ENCODE data around the gene NAALADL2. TPM values are rescaled to one million over a fixed set of nuclear protein-coding genes. Genes with fewer than 3 reads are reported as not detected.
"Not testable (repeated sequence)": the region's sequence is repeated elsewhere in the genome, so short reads cannot be mapped to it uniquely, and the experiment has no call there.

Gene NAALADL2
- total and polyA plus RNA-seq, 2 donors = 0.68 to 4.9 TPM

GRCh38 chr3:175748087-175748730, 889.1 kb downstream of the NAALADL2 start:
- Histone ChIP-seq H3K9me3 (ENCODE audit: control insufficient read depth in 2 of 2, insufficient read depth in 1 of 2, low read length in 1 of 2) (no peaks in the 10 kb centered on the region), H3K27ac (ENCODE audit: low read depth in 1 of 2, low read length in 1 of 2) (no peak overlapping the region), H3K4me3 (ENCODE audit: low read length in 2 of 2) (no peak overlapping the region), H3K36me3 (ENCODE audit: control insufficient read depth in 2 of 2, insufficient read depth in 2 of 2, low read length in 1 of 2) (no peaks in the 10 kb centered on the region), H3K27me3 (ENCODE audit: control insufficient read depth in 2 of 2, insufficient read depth in 1 of 2, low read length in 1 of 2) (no peaks in the 10 kb centered on the region), H3K4me1 (ENCODE audit: control insufficient read depth in 2 of 2, insufficient read depth in 2 of 2, low read length in 2 of 2) (no peaks in the 10 kb centered on the region)
- no peak for DNase-seq (ENCODE audit: low read depth in 6 of 9, low spot score in 9 of 9)
- 96% methylated on average over 3 of the region's 3 CpGs for WGBS

- Histone ChIP-seq H3K36me3 (ENCODE audit: control insufficient read depth in 2 of 2, insufficient read depth in 2 of 2, low read length in 1 of 2) (no peaks in the 10 kb centered on the region), H3K27me3 (ENCODE audit: control insufficient read depth in 2 of 2, insufficient read depth in 1 of 2, low read length in 1 of 2) (no peaks in the 10 kb centered on the region), H3K27ac (ENCODE audit: low read depth in 1 of 2, low read length in 1 of 2) (no peak overlapping the region), H3K4me1 (ENCODE audit: control insufficient read depth in 2 of 2, insufficient read depth in 2 of 2, low read length in 2 of 2) (no peaks in the 10 kb centered on the region), H3K9me3 (ENCODE audit: control insufficient read depth in 2 of 2, insufficient read depth in 1 of 2, low read length in 1 of 2) (no peaks in the 10 kb centered on the region), H3K4me3 (ENCODE audit: low read length in 2 of 2) (no peak overlapping the region)
- no peak for DNase-seq (ENCODE audit: low read depth in 6 of 9, low spot score in 9 of 9)
- 87% methylated on average over 2 of the region's 2 CpGs for WGBS
Measured at GRCh38 chr3:175749981-175750380, 890.8 kb downstream of the NAALADL2 start.

- H3K4me1 ChIP-seq (ENCODE audit: control insufficient read depth in 2 of 2, insufficient read depth in 2 of 2, low read length in 2 of 2) = no peaks in the 10 kb centered on the region
- no peaks in the 10 kb centered on the region for H3K27me3 ChIP-seq (ENCODE audit: control insufficient read depth in 2 of 2, insufficient read depth in 1 of 2, low read length in 1 of 2)
- no peak for DNase-seq (ENCODE audit: low read depth in 6 of 9, low spot score in 9 of 9)
- H3K27ac ChIP-seq (ENCODE audit: low read depth in 1 of 2, low read length in 1 of 2) = no peak overlapping the region
- 96% methylated on average over 2 of the region's 2 CpGs for WGBS
- no peak overlapping the region for H3K4me3 ChIP-seq (ENCODE audit: low read length in 2 of 2)
- no peaks in the 10 kb centered on the region for H3K36me3 ChIP-seq (ENCODE audit: control insufficient read depth in 2 of 2, insufficient read depth in 2 of 2, low read length in 1 of 2)
- H3K9me3 ChIP-seq (ENCODE audit: control insufficient read depth in 2 of 2, insufficient read depth in 1 of 2, low read length in 1 of 2) = no peaks in the 10 kb centered on the region
Measured at GRCh38 chr3:175751089-175751488, 892.0 kb downstream of the NAALADL2 start.

DNA sequence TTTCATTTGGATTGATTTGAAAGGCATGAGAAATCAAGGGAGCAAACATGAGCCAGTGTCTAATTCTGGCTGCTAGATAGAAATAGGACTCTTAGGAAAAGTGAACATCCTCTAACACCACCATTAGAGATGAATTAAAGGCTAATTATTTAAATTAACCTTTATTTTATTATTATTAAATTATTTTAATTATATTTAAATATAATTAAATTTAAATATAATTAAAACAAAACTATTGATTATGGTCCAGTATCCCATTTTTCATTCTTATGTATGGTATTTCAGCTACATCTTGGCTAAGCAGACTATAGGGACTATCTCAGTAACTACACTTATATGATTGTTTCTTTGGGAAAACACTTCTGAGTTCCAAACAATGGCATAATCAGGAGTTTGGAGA, 904.8 kb downstream of the NAALADL2 start:
- H3K36me3 ChIP-seq (ENCODE audit: control insufficient read depth in 2 of 2, insufficient read depth in 2 of 2, low read length in 1 of 2) = no peaks in the 10 kb centered on the region
- no peak overlapping the region for H3K27ac ChIP-seq (ENCODE audit: low read depth in 1 of 2, low read length in 1 of 2)
- H3K27me3 ChIP-seq (ENCODE audit: control insufficient read depth in 2 of 2, insufficient read depth in 1 of 2, low read length in 1 of 2) = no peaks in the 10 kb centered on the region
- no peak for DNase-seq (ENCODE audit: low read depth in 6 of 9, low spot score in 9 of 9)
- no peak overlapping the region for H3K4me3 ChIP-seq (ENCODE audit: low read length in 2 of 2)
- no peaks in the 10 kb centered on the region for H3K9me3 ChIP-seq (ENCODE audit: control insufficient read depth in 2 of 2, insufficient read depth in 1 of 2, low read length in 1 of 2)
- no peaks in the 10 kb centered on the region for H3K4me1 ChIP-seq (ENCODE audit: control insufficient read depth in 2 of 2, insufficient read depth in 2 of 2, low read length in 2 of 2)

DNA sequence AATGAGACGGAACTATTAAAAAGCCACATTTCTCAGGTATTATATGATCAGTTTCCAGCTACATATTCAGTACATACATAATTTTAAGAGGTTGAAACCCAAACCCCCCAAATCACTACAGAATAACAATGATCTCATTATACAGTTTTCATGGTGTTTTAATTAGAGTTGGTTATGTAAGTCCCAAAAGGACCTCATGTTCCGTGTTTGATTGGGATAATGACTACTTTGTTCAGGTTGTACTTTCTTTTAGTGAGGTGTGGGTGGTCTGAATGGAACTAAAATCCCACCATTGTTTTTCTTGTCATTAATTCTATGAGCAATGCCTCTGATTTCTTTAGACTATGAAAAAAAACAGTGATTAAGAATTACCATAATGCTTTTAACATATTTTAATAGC, 905.6 kb downstream of the NAALADL2 start:
- Histone ChIP-seq H3K36me3 (ENCODE audit: control insufficient read depth in 2 of 2, insufficient read depth in 2 of 2, low read length in 1 of 2) (no peaks in the 10 kb centered on the region), H3K27me3 (ENCODE audit: control insufficient read depth in 2 of 2, insufficient read depth in 1 of 2, low read length in 1 of 2) (no peaks in the 10 kb centered on the region), H3K4me1 (ENCODE audit: control insufficient read depth in 2 of 2, insufficient read depth in 2 of 2, low read length in 2 of 2) (no peaks in the 10 kb centered on the region), H3K27ac (ENCODE audit: low read depth in 1 of 2, low read length in 1 of 2) (no peak overlapping the region), H3K9me3 (ENCODE audit: control insufficient read depth in 2 of 2, insufficient read depth in 1 of 2, low read length in 1 of 2) (no peaks in the 10 kb centered on the region), H3K4me3 (ENCODE audit: low read length in 2 of 2) (no peak overlapping the region)
- DNase-seq (ENCODE audit: low read depth in 6 of 9, low spot score in 9 of 9) = no peak
- 91% methylated on average over 2 of the region's 2 CpGs for WGBS

- H3K27ac ChIP-seq (ENCODE audit: low read depth in 1 of 2, low read length in 1 of 2) = no peak overlapping the region
- H3K9me3 ChIP-seq (ENCODE audit: control insufficient read depth in 2 of 2, insufficient read depth in 1 of 2, low read length in 1 of 2) = no peaks in the 10 kb centered on the region
- DNase-seq (ENCODE audit: low read depth in 6 of 9, low spot score in 9 of 9) = no peak
- H3K36me3 ChIP-seq (ENCODE audit: control insufficient read depth in 2 of 2, insufficient read depth in 2 of 2, low read length in 1 of 2) = no peaks in the 10 kb centered on the region
- no peak overlapping the region for H3K4me3 ChIP-seq (ENCODE audit: low read length in 2 of 2)
- H3K27me3 ChIP-seq (ENCODE audit: control insufficient read depth in 2 of 2, insufficient read depth in 1 of 2, low read length in 1 of 2) = no peaks in the 10 kb centered on the region
- no peaks in the 10 kb centered on the region for H3K4me1 ChIP-seq (ENCODE audit: control insufficient read depth in 2 of 2, insufficient read depth in 2 of 2, low read length in 2 of 2)
Measured at GRCh38 chr3:175770426-175770825, 911.3 kb downstream of the NAALADL2 start.

- WGBS = 89% methylated on average over 3 of the region's 3 CpGs
- no peak for DNase-seq (ENCODE audit: low read depth in 6 of 9, low spot score in 9 of 9)
Measured at GRCh38 chr3:175777495-175777894, 918.4 kb downstream of the NAALADL2 start.

DNA sequence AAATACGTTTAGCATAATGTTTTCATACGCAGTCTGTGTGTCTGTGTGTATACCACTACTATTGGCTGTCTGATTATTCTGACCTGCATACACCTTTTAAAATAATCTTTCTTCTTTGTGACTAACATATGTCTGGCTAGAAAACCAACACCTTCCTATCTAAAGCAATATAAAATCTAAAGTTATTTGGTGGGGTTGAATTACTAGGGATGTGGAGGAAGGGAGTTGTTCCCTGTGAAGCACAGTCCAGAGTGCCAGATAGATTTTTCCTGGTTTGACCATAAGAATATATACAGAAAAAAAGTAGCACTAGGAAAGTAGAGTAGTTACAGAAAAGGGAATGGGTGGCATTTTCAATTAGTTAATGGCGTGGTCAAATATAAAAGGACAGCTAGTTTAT, 918.8 kb downstream of the NAALADL2 start:
- no peak for DNase-seq (ENCODE audit: low read depth in 6 of 9, low spot score in 9 of 9)
- Histone ChIP-seq H3K4me3 (ENCODE audit: low read length in 2 of 2) (no peak overlapping the region), H3K36me3 (ENCODE audit: control insufficient read depth in 2 of 2, insufficient read depth in 2 of 2, low read length in 1 of 2) (no peaks in the 10 kb centered on the region), H3K27me3 (ENCODE audit: control insufficient read depth in 2 of 2, insufficient read depth in 1 of 2, low read length in 1 of 2) (no peaks in the 10 kb centered on the region), H3K4me1 (ENCODE audit: control insufficient read depth in 2 of 2, insufficient read depth in 2 of 2, low read length in 2 of 2) (no peaks in the 10 kb centered on the region), H3K27ac (ENCODE audit: low read depth in 1 of 2, low read length in 1 of 2) (no peak overlapping the region), H3K9me3 (ENCODE audit: control insufficient read depth in 2 of 2, insufficient read depth in 1 of 2, low read length in 1 of 2) (no peaks in the 10 kb centered on the region)
- WGBS = 95% methylated on average over 3 of the region's 3 CpGs

More at GRCh38 chr3:175777495-175777894, 918.4 kb downstream of the NAALADL2 start:
- Histone ChIP-seq H3K4me1 (ENCODE audit: control insufficient read depth in 2 of 2, insufficient read depth in 2 of 2, low read length in 2 of 2) (no peaks in the 10 kb centered on the region), H3K4me3 (ENCODE audit: low read length in 2 of 2) (no peak overlapping the region), H3K9me3 (ENCODE audit: control insufficient read depth in 2 of 2, insufficient read depth in 1 of 2, low read length in 1 of 2) (no peaks in the 10 kb centered on the region), H3K27me3 (ENCODE audit: control insufficient read depth in 2 of 2, insufficient read depth in 1 of 2, low read length in 1 of 2) (no peaks in the 10 kb centered on the region), H3K36me3 (ENCODE audit: control insufficient read depth in 2 of 2, insufficient read depth in 2 of 2, low read length in 1 of 2) (no peaks in the 10 kb centered on the region), H3K27ac (ENCODE audit: low read depth in 1 of 2, low read length in 1 of 2) (no peak overlapping the region)

DNA sequence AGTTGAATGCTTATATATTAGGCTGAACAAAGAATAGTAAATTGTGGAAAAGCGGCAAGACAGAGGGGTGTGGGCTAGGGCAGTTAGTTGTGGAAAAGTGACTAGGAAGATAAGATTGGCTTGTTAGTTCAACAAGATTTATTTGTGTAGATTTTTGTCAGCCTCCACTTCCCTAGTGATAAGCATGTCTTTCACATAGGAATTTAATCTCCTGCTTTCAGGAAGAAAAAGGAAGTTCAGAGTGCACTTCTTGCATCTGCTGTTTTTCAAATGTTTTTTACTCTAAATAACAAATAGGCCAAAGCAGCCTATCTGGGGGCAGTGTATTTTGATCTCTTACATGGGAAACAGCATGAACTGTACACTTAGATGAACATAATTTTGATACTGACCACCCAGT, 919.9 kb downstream of the NAALADL2 start:
- WGBS = 71% methylated on average over 1 of the region's 1 CpG
- DNase-seq (ENCODE audit: low read depth in 6 of 9, low spot score in 9 of 9) = no peak
- H3K27me3 ChIP-seq (ENCODE audit: control insufficient read depth in 2 of 2, insufficient read depth in 1 of 2, low read length in 1 of 2) = no peaks in the 10 kb centered on the region
- H3K27ac ChIP-seq (ENCODE audit: low read depth in 1 of 2, low read length in 1 of 2) = no peak overlapping the region
- no peaks in the 10 kb centered on the region for H3K4me1 ChIP-seq (ENCODE audit: control insufficient read depth in 2 of 2, insufficient read depth in 2 of 2, low read length in 2 of 2)
- no peaks in the 10 kb centered on the region for H3K36me3 ChIP-seq (ENCODE audit: control insufficient read depth in 2 of 2, insufficient read depth in 2 of 2, low read length in 1 of 2)
- no peak overlapping the region for H3K4me3 ChIP-seq (ENCODE audit: low read length in 2 of 2)
- H3K9me3 ChIP-seq (ENCODE audit: control insufficient read depth in 2 of 2, insufficient read depth in 1 of 2, low read length in 1 of 2) = no peaks in the 10 kb centered on the region

- WGBS = 89% methylated on average over 7 of the region's 16 CpGs
- not testable (repeated sequence) for H3K4me1 ChIP-seq (ENCODE audit: control insufficient read depth in 2 of 2, insufficient read depth in 2 of 2, low read length in 2 of 2); H3K9me3 ChIP-seq (ENCODE audit: control insufficient read depth in 2 of 2, insufficient read depth in 1 of 2, low read length in 1 of 2); H3K36me3 ChIP-seq (ENCODE audit: control insufficient read depth in 2 of 2, insufficient read depth in 2 of 2, low read length in 1 of 2); H3K27me3 ChIP-seq (ENCODE audit: control insufficient read depth in 2 of 2, insufficient read depth in 1 of 2, low read length in 1 of 2); H3K4me3 ChIP-seq (ENCODE audit: low read length in 2 of 2); H3K27ac ChIP-seq (ENCODE audit: low read depth in 1 of 2, low read length in 1 of 2); DNase-seq (ENCODE audit: low read depth in 6 of 9, low spot score in 9 of 9)
Measured at GRCh38 chr3:175787109-175787508, 928.0 kb downstream of the NAALADL2 start.

Measured in thymus (tissue), 11 donors.